ENCODE measurements around the gene TRPC4AP. TPM values are rescaled to one million over a fixed set of nuclear protein-coding genes. Genes with fewer than 3 reads are reported as not detected.
A peak's percentile ranks its signal among the peaks of the same experiment; 100 is the strongest.

TRPC4AP gene
- polyA plus RNA-seq, 2 of the 4 experiments (the other 2 are of a cell fraction): 51.4 to 55.3 TPM

DNA sequence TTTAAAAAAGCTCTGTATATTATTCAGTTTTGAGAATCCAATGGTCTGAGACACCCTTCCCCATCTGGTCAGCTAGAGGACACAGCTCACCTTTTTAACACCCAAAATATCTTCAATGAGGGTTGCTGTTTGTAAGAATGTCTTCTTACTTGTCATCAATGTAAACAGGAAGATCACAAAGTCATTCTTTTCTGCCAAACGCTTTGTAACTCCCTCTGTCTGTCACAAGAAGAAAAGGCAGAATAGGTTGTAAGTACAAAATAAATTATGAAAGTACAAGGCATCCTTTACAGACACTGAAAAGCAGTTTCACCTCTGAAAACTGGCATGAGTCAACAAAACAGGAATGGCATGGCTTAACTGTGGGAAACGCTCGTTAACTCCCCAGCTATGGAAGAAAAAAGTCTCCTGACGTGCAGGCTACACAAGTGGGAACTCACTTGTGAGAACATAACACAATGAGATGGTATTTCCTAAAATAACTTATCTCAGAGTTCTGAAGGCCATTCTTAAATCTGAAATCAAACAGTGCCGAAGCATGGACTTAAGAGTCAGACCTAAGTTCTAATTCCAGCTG, 42.7 kb downstream of the TRPC4AP start:
- H3K4me3 ChIP-seq: no peak overlapping the region
- peaks cover 29% of the 10 kb centered on the region for H3K4me1 ChIP-seq
- ChIA-PET POLR2A (interaction anchor here (0.6 kb wide), 1 partner anchor 26 kb away, joined by 3 read pairs; no protein-coding TSS in a partner anchor), CTCF (interaction anchor here (0.8 to 3.1 kb wide), 7 partner anchors 9 to 253 kb away, joined by 3 to 11 read pairs (median 4); partner anchors contain the start of gene GGT7)
- FAIRE-seq (no peak), DNase-seq (ENCODE audit: low read depth in 1 of 2, low spot score in 1 of 2) (peak in 1 of 2 experiments; percentile 46), ATAC-seq (no peak)
- no peak overlapping the region for H3K4me2 ChIP-seq
- H3K9me3 ChIP-seq: no peaks in the 10 kb centered on the region
- TF ChIP-seq EHMT2 (IDR thresholded peaks at IDR 0.05; ENCODE audit: low read depth): no peak
- no peak for TF ChIP-seq CBX2 (IDR thresholded peaks at IDR 0.05; ENCODE audit: borderline replicate concordance, low read depth)
- no peak for TF ChIP-seq HOXB13 (CRISPR knock-in tag; IDR thresholded peaks at IDR 0.05; ENCODE audit: low read depth)
- no peak for TF ChIP-seq PHF8 (IDR thresholded peaks at IDR 0.05; ENCODE audit: borderline replicate concordance, low read depth)
- WGBS (ENCODE audit: missing lambda C conversion rate): 73% methylated on average over 5 of the region's 5 CpGs
- no peak overlapping the region for H3K27ac ChIP-seq

DNA sequence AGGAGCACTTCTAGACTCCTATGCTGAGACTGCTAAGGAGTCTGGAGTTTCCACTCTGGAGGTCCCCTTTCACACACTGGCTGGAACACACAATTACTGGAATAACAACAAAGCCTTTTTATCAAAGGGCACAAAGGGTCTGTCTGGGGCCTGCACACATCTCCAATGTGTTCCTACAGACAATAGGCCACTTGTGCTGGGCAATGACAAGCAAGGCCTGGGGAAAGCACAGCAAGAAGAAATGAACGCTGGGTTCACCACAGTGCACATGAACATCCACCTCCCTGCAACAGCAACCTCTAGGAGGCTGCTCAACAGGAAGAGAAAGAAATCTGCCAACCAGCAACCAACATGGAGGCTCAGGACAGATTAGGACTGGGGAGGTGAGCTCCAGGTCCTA, 43.9 kb downstream of the TRPC4AP start:
- no peak for FAIRE-seq
- peaks cover 18% of the 10 kb centered on the region for H3K4me1 ChIP-seq
- POLR2A ChIA-PET: no interaction called here
- TF ChIP-seq CHD2 (IDR thresholded peaks at IDR 0.05; ENCODE audit: low read length, partially characterized antibody): no peak
- TF ChIP-seq, protein P1, sequence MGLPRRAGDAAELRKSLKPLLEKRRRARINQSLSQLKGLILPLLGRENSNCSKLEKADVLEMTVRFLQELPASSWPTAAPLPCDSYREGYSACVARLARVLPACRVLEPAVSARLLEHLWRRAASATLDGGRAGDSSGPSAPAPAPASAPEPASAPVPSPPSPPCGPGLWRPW (IDR thresholded peaks at IDR 0.05): no peak
- TF ChIP-seq HDAC2 (IDR thresholded peaks at IDR 0.05): no peak
- TF ChIP-seq TP53 (CRISPR knock-in tag; IDR thresholded peaks at IDR 0.05): no peak
- no peak for TF ChIP-seq RCOR1 (IDR thresholded peaks at IDR 0.05; ENCODE audit: low read depth, low read length)
- TF ChIP-seq, protein P2, sequence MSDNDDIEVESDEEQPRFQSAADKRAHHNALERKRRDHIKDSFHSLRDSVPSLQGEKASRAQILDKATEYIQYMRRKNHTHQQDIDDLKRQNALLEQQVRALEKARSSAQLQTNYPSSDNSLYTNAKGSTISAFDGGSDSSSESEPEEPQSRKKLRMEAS (IDR thresholded peaks at IDR 0.05): no peak
- no peak for TF ChIP-seq NFE2L2 (conservative IDR thresholded peaks at IDR 0.05; ENCODE audit: low read length)
- TF ChIP-seq FOSL2 (IDR thresholded peaks at IDR 0.05): no peak
- no peak for TF ChIP-seq FOSL2 (CRISPR knock-in tag; IDR thresholded peaks at IDR 0.05)
- TF ChIP-seq NPAS2 (CRISPR knock-in tag; IDR thresholded peaks at IDR 0.05; ENCODE audit: borderline replicate concordance): no peak
- TF ChIP-seq, protein P3, sequence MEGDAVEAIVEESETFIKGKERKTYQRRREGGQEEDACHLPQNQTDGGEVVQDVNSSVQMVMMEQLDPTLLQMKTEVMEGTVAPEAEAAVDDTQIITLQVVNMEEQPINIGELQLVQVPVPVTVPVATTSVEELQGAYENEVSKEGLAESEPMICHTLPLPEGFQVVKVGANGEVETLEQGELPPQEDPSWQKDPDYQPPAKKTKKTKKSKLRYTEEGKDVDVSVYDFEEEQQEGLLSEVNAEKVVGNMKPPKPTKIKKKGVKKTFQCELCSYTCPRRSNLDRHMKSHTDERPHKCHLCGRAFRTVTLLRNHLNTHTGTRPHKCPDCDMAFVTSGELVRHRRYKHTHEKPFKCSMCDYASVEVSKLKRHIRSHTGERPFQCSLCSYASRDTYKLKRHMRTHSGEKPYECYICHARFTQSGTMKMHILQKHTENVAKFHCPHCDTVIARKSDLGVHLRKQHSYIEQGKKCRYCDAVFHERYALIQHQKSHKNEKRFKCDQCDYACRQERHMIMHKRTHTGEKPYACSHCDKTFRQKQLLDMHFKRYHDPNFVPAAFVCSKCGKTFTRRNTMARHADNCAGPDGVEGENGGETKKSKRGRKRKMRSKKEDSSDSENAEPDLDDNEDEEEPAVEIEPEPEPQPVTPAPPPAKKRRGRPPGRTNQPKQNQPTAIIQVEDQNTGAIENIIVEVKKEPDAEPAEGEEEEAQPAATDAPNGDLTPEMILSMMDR (IDR thresholded peaks at IDR 0.05): no peak
- DNase-seq (ENCODE audit: low read depth in 1 of 2, low spot score in 1 of 2): no peak
- H3K4me2 ChIP-seq: no peak overlapping the region
- no peak for ATAC-seq
- no peaks in the 10 kb centered on the region for H3K9me3 ChIP-seq
- CTCF ChIA-PET: interaction anchor here (0.7 to 3.1 kb wide), 5 partner anchors 8 to 180 kb away, joined by 3 to 11 read pairs (median 5); partner anchors contain the start of gene GGT7
- 78% methylated on average over 1 of the region's 1 CpG for WGBS (ENCODE audit: missing lambda C conversion rate)
- H3K4me3 ChIP-seq: no peak overlapping the region
- no peak overlapping the region for H3K27ac ChIP-seq

DNA sequence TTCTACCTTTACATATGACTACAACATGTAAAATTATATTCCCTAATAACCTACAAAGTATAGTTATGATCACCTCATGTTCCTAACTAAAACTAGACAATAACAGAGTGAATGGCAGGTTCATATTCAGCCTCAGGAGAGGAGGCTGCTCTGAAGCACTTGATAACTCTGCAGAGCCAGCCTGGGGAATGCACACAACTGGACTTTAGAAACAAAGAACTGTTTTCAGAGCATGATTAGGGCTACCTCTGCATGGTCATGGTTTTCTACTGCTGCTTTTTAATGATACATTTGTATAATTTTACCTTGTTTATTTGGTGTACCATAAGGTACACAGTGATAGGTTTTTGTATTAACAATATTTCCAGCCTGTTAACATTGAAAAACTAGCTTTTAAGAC, 50.3 kb downstream of the TRPC4AP start:
- CTCF ChIA-PET: interaction anchor here (1.8 to 1.9 kb wide), 2 partner anchors 8 to 168 kb away, joined by 5 read pairs; no protein-coding TSS in a partner anchor
- ATAC-seq: no peak

More for the DNA sequence above, 50.3 kb downstream of the TRPC4AP start:
- Histone ChIP-seq H3K4me1 (peaks cover 5% of the 10 kb centered on the region; the same call in 2 of the 3 replicates), H3K9me3 (no peaks in the 10 kb centered on the region), H3K4me2 (no peak overlapping the region), H3K27ac (no peak overlapping the region), H3K4me3 (no peak overlapping the region)
- POLR2A ChIA-PET: no interaction called here
- DNase-seq (ENCODE audit: low read depth in 1 of 2, low spot score in 1 of 2) (no peak), FAIRE-seq (no peak)
- no peak for TF ChIP-seq HEYL (CRISPR knock-in tag; IDR thresholded peaks at IDR 0.05)
- TF ChIP-seq ZC3H11A (IDR thresholded peaks at IDR 0.05): no peak
- TF ChIP-seq, protein P4, sequence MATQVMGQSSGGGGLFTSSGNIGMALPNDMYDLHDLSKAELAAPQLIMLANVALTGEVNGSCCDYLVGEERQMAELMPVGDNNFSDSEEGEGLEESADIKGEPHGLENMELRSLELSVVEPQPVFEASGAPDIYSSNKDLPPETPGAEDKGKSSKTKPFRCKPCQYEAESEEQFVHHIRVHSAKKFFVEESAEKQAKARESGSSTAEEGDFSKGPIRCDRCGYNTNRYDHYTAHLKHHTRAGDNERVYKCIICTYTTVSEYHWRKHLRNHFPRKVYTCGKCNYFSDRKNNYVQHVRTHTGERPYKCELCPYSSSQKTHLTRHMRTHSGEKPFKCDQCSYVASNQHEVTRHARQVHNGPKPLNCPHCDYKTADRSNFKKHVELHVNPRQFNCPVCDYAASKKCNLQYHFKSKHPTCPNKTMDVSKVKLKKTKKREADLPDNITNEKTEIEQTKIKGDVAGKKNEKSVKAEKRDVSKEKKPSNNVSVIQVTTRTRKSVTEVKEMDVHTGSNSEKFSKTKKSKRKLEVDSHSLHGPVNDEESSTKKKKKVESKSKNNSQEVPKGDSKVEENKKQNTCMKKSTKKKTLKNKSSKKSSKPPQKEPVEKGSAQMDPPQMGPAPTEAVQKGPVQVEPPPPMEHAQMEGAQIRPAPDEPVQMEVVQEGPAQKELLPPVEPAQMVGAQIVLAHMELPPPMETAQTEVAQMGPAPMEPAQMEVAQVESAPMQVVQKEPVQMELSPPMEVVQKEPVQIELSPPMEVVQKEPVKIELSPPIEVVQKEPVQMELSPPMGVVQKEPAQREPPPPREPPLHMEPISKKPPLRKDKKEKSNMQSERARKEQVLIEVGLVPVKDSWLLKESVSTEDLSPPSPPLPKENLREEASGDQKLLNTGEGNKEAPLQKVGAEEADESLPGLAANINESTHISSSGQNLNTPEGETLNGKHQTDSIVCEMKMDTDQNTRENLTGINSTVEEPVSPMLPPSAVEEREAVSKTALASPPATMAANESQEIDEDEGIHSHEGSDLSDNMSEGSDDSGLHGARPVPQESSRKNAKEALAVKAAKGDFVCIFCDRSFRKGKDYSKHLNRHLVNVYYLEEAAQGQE (IDR thresholded peaks at IDR 0.05): no peak
